BLaER1 (cell line): Measurements from ENCODE around the gene ALKAL2.

Experiments used
- H3K27ac ChIP-seq: shearing (Covaris generic); formaldehyde crosslinking; 2 replicates; pipeline ENCODE4 v1.8.1; 2022
- H3K27me3 ChIP-seq: shearing (Covaris generic); formaldehyde crosslinking; 2 replicates; pipeline ENCODE4 v1.8.1; 2022
- H3K36me3 ChIP-seq: shearing (Covaris generic); formaldehyde crosslinking; 2 replicates; pipeline ENCODE4 v1.8.1; 2022
- H3K4me1 ChIP-seq: shearing (Covaris generic); formaldehyde crosslinking; 2 replicates; pipeline ENCODE4 v1.8.1; 2022
- H3K4me2 ChIP-seq: shearing (Covaris generic); formaldehyde crosslinking; 2 replicates; pipeline ENCODE4 v1.8.1; 2022
- H3K4me3 ChIP-seq: shearing (Covaris generic); formaldehyde crosslinking; 2 replicates; pipeline ENCODE4 v1.8.1; 2022
- H3K9ac ChIP-seq: shearing (Covaris generic); formaldehyde crosslinking; 2 replicates; pipeline ENCODE4 v1.8.1; 2022
- H3K9me3 ChIP-seq: shearing (Covaris generic); formaldehyde crosslinking; 2 replicates; pipeline ENCODE4 v1.8.1; 2022
- H4K20me1 ChIP-seq: shearing (Covaris generic); formaldehyde crosslinking; 2 replicates; pipeline ENCODE4 v1.8.1; 2022
- Cebpa-rat ChIP-seq: shearing (Covaris generic); IDR thresholded peaks from 2 replicates; pipeline ENCODE4 v1.8.1; 2022

ALKAL2 gene

DNA sequence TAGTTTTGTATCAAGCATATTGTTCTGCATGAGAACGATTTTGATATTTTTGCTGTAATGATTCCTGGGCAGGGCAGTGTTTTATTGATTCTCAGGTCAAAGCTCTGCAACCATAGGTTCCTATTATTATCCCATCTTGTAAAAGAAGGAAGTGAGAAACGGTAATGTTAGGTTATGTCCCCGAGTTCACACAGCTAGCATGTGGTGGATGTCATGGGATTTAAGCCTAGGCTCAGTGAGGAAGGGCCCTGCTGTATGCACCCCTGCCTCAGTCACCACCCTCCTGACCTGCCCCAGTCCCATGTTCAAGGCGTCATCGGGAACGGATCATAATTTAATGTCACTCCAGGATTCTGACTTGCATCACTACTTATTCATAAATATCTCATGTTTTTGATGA, 12.4 kb downstream of the ALKAL2 start:
- Histone ChIP-seq H3K27ac (no peak overlapping the region), H3K4me2 (peak overlapping the region; percentile 52), H3K36me3 (peaks cover 88% of the 10 kb centered on the region), H3K27me3 (no peaks in the 10 kb centered on the region), H3K4me3 (no peak overlapping the region), H4K20me1 (peaks cover 99% of the 10 kb centered on the region), H3K4me1 (peaks cover 23% of the 10 kb centered on the region), H3K9me3 (no peaks in the 10 kb centered on the region), H3K9ac (no peak overlapping the region)
- no peak for TF ChIP-seq Cebpa-rat

DNA sequence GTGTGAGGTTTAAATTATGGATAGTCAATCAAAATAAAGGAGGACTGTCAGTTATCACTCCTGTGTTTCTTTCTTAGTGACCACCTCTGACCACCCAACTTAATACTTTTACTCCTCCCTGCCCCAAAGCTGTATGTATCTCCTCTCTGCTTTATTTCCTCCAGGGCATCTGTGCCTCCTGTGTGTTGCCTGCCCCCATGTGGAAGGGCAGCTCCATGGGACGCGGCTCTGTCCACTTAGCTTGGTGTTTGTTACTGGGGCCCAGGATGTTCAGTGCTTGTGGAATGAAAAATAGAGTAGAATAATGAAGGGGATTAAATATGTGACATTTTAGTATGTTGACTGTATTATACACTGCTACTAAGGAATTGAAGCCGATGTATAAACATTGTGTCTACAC, 13.4 kb downstream of the ALKAL2 start:
- H3K9ac ChIP-seq: no peak overlapping the region
- peaks cover 30% of the 10 kb centered on the region for H3K4me1 ChIP-seq
- peaks cover 88% of the 10 kb centered on the region for H3K36me3 ChIP-seq
- no peaks in the 10 kb centered on the region for H3K9me3 ChIP-seq
- H3K4me3 ChIP-seq: no peak overlapping the region
- no peak overlapping the region for H3K4me2 ChIP-seq
- no peak overlapping the region for H3K27ac ChIP-seq
- H4K20me1 ChIP-seq: peaks cover 99% of the 10 kb centered on the region
- no peak for TF ChIP-seq Cebpa-rat
- H3K27me3 ChIP-seq: no peaks in the 10 kb centered on the region

GRCh38 chr2:273333-273732, 14.6 kb downstream of the ALKAL2 start:
- H3K27me3 ChIP-seq: no peaks in the 10 kb centered on the region
- H3K36me3 ChIP-seq: peaks cover 78% of the 10 kb centered on the region
- no peak overlapping the region for H3K4me3 ChIP-seq
- H3K4me2 ChIP-seq: no peak overlapping the region
- peaks cover 99% of the 10 kb centered on the region for H4K20me1 ChIP-seq
- H3K9ac ChIP-seq: no peak overlapping the region
- no peak for TF ChIP-seq Cebpa-rat
- no peak overlapping the region for H3K27ac ChIP-seq
- no peaks in the 10 kb centered on the region for H3K9me3 ChIP-seq
- peaks cover 42% of the 10 kb centered on the region for H3K4me1 ChIP-seq

DNA sequence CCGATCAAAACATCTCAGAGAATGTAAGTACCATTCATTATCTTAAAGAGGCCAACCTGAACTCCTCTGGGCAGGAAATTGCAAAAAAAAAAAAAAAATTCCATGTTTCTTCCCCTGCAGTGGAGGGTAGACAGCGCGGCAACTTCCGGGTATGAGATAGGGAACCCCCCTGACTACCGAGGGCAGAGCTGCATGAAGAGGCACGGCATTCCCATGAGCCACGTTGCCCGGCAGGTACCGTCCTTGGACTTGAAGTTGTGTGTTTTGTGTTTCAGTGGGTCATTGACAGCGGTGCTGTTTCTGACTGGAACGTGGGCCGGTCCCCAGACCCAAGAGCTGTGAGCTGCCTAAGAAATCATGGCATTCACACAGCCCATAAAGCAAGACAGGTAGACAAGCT, 16.0 kb downstream of the ALKAL2 start:
- no peak for TF ChIP-seq Cebpa-rat
- Histone ChIP-seq H3K9me3 (no peaks in the 10 kb centered on the region), H3K4me1 (peaks cover 56% of the 10 kb centered on the region), H3K27me3 (no peaks in the 10 kb centered on the region), H3K9ac (no peak overlapping the region), H3K4me2 (no peak overlapping the region), H3K36me3 (peaks cover 73% of the 10 kb centered on the region), H4K20me1 (peaks cover 100% of the 10 kb centered on the region), H3K4me3 (no peak overlapping the region), H3K27ac (no peak overlapping the region)

DNA sequence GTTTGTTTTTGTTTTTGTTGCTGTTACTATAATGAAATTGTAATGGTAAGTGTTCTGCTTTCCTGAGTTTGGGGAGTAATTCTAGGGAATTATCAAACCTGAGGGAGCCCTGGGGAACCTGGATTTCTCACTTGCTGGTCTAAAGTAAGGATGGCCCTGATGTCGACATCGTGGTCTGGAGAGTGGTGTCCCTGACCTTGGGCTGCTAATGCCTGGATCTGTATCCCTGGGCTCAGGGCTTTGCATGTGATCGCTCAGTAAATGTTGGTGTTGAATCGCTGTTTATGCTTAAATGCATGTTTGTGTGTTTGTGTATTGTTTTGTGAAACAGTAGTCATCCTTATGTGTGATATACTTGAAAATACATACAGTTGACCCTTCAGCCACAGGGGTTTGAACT, 17.0 kb downstream of the ALKAL2 start:
- peaks cover 60% of the 10 kb centered on the region for H3K4me1 ChIP-seq
- H3K9me3 ChIP-seq: no peaks in the 10 kb centered on the region
- H4K20me1 ChIP-seq: peaks cover 100% of the 10 kb centered on the region
- H3K4me2 ChIP-seq: no peak overlapping the region
- no peaks in the 10 kb centered on the region for H3K27me3 ChIP-seq
- no peak overlapping the region for H3K27ac ChIP-seq
- peaks cover 65% of the 10 kb centered on the region for H3K36me3 ChIP-seq
- no peak overlapping the region for H3K4me3 ChIP-seq
- no peak overlapping the region for H3K9ac ChIP-seq
- TF ChIP-seq Cebpa-rat: no peak

DNA sequence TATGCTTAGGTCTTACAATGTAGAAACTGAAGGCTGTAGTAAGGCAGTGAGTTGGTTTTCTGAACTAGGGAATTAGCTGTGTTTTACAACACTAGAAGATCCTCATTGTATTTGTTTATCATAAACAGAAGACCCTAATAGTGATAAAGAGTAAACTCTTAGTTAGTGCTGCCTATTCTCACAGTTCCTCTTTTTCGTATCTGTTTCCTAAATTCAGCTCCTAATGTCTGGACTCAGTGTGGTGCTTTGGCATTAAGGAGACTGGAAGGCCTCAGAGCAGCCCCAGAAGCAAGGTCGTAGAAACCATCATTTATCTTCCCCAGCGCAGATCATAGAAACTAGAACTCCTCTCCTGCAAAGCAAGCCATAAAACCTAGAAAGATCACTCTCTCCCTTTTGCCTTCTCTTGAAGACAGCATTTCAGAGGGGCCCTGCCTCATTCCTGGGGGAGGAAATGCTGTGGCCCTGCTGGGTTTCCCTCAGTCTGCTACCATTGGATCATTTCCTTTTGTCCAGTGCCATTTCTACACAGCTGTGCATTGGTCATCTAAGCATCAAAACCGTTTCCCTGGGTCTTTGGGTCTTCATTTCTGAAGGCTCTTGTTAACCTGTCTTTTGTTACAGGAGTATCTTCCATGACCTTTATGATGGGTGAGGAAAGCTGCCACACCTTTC, 18.4 kb downstream of the ALKAL2 start:
- H3K36me3 ChIP-seq: peaks cover 62% of the 10 kb centered on the region
- H3K9me3 ChIP-seq: no peaks in the 10 kb centered on the region
- peaks cover 52% of the 10 kb centered on the region for H3K4me1 ChIP-seq
- no peak overlapping the region for H3K9ac ChIP-seq
- no peak overlapping the region for H3K4me3 ChIP-seq
- peaks cover 96% of the 10 kb centered on the region for H4K20me1 ChIP-seq
- H3K27me3 ChIP-seq: no peaks in the 10 kb centered on the region
- no peak overlapping the region for H3K27ac ChIP-seq
- no peak for TF ChIP-seq Cebpa-rat
- H3K4me2 ChIP-seq: peak overlapping the region; percentile 10; the same call in 1 of the 2 replicates

GRCh38 chr2:268323-268722, 19.6 kb downstream of the ALKAL2 start:
- H3K9ac ChIP-seq: no peak overlapping the region
- H3K27me3 ChIP-seq: no peaks in the 10 kb centered on the region
- no peak for TF ChIP-seq Cebpa-rat
- H3K36me3 ChIP-seq: peaks cover 50% of the 10 kb centered on the region
- no peak overlapping the region for H3K4me3 ChIP-seq
- no peak overlapping the region for H3K27ac ChIP-seq
- H3K4me1 ChIP-seq: peaks cover 52% of the 10 kb centered on the region
- H3K4me2 ChIP-seq: peak overlapping the region; percentile 97; the same call in 1 of the 2 replicates
- H3K9me3 ChIP-seq: no peaks in the 10 kb centered on the region
- H4K20me1 ChIP-seq: peaks cover 84% of the 10 kb centered on the region

GRCh38 chr2:264493-265468, 23.1 kb downstream of the ALKAL2 start, which contains the start of gene ACP1:
TSS of gene ACP1 (plus strand) at chr2:264947. CDS start at chr2:264965, 18 bp downstream.
- Histone ChIP-seq H3K4me2 (peak within 1 kb of the TSS; percentile 97), H3K4me3 (peak within 1 kb of the TSS; percentile 92), H3K9ac (peak within 1 kb of the TSS; percentile 89), H3K27me3 (no peaks in the 10 kb centered on the region), H3K9me3 (peaks cover 10% of the 10 kb centered on the region), H3K4me1 (peaks cover 80% of the 10 kb centered on the region), H4K20me1 (peaks cover 58% of the 10 kb centered on the region), H3K27ac (peak within 1 kb of the TSS; percentile 89), H3K36me3 (peaks cover 28% of the 10 kb centered on the region)
- TF ChIP-seq Cebpa-rat: no peak

- Histone ChIP-seq H3K4me3 (peak within 1 kb of the TSS; percentile 92), H3K4me1 (peaks cover 71% of the 10 kb centered on the region), H3K9ac (peak within 1 kb of the TSS; percentile 89), H4K20me1 (peaks cover 49% of the 10 kb centered on the region), H3K4me2 (peak within 1 kb of the TSS; percentile 97), H3K9me3 (peaks cover 13% of the 10 kb centered on the region), H3K36me3 (peaks cover 28% of the 10 kb centered on the region), H3K27me3 (no peaks in the 10 kb centered on the region), H3K27ac (peak within 1 kb of the TSS; percentile 89)
- TF ChIP-seq Cebpa-rat: no peak
Observed at GRCh38 chr2:263774-264492, 24.0 kb downstream of the ALKAL2 start, which contains the start of gene SH3YL1. TSS of gene SH3YL1 (minus strand) at chr2:264032. CDS start at chr2:263984, 48 bp downstream.
